Astrocyte of the spinal cord (primary cell): ENCODE data around the gene VPS13A.

Experiments
- DNase-seq: peaks from one replicate; pipeline ENCODE4 v3.0.0; 2011; ENCODE audit warnings: low read depth, low spot score
- H3K4me3 ChIP-seq: 2 replicates; pipeline ENCODE4 v1.5.1; 2011; ENCODE audit warnings: low read depth, mild to moderate bottlenecking, low read length, moderate library complexity
- CTCF ChIP-seq: IDR thresholded peaks from 2 replicates; pipeline ENCODE4 v1.5.1; 2012; ENCODE audit warnings: low read depth, mild to moderate bottlenecking, low read length, inconsistent platforms
- in situ Hi-C: cut with HindIII; loops from 2 replicates; pipeline ENCODE4 v1.10.0; 2017; ENCODE audit warnings: low sequenced_read_pairs

Gene VPS13A

GRCh38 chr9:77277719-77278118 is 100.4 kb downstream of the VPS13A start:
- DNase-seq, result no peak
- in situ Hi-C loops, result no loop called here
- TF ChIP-seq CTCF, result no peak
- no peak overlapping the region for H3K4me3 ChIP-seq

- in situ Hi-C loops, result no loop called here
- no peak for TF ChIP-seq CTCF
- no peak overlapping the region for H3K4me3 ChIP-seq
- no peak for DNase-seq
Observed at GRCh38 chr9:77283991-77284390, 106.7 kb downstream of the VPS13A start.

DNA sequence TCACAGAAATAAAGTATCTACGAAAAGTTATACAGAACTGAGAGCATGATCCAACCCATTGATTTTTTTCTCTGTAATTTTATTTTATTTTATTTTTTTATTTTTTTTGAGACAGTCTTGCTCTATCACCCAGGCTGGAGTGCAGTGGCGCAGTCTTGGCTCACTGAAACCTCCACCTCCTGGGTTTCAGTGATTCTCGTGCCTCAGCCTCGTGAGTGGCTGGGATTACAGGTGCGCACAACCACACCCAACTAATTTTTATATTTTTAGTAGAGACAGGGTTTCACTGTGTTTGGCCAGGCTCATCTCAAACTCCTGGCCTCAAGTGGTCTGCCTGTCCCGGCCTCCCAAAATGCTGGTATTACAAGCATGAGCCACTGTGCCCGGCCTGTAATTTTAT is 107.3 kb downstream of the VPS13A start:
- DNase-seq, result no peak
- no peak for TF ChIP-seq CTCF
- H3K4me3 ChIP-seq, result no peak overlapping the region
- in situ Hi-C loops, result no loop called here

DNA sequence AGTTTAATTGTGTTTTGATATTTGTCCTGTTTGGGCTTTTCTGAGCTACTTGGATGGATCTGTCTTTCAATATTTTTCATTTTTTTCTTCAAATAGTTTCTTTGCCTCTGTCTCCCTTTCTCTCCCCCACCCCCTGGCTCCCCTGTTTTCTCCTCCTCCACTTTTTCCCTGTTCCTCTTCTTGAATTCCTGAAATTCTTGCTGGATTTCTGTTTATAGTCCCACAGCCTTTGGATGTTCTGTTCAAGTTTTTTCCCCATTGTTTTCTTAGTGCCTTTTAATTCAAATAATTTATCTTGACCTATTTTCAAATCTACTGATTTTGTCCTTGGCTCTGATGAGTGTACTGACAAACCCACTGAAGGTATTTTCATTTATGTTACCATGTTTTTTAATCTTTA is 113.0 kb downstream of the VPS13A start:
- H3K4me3 ChIP-seq, result no peak overlapping the region
- DNase-seq, result no peak
- in situ Hi-C loops, result no loop called here
- no peak for TF ChIP-seq CTCF

DNA sequence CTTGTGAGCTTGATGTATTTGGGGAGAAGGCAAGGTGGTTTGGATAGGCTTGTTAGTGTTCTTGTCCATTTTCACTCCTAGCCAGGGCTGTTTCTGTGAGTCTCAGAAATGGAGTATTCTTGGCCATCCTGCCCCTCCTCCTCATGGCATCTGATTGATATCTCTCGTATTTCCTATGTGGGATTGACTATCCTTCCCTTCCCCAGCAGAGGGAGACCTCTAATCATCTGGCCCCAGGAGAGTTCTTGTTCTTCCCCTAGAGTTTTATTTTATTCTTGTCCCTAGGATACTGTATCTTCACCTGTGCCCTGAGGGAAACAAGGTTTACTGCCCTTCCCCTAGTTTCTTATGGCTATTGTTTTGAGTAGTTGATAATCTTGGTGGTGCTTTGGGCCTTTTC is 114.4 kb downstream of the VPS13A start:
- no peak overlapping the region for H3K4me3 ChIP-seq
- no peak for DNase-seq
- in situ Hi-C loops, result no loop called here
- TF ChIP-seq CTCF, result peak; percentile 52

- no peak for DNase-seq
- in situ Hi-C loops, result no loop called here
- H3K4me3 ChIP-seq, result no peak overlapping the region
- TF ChIP-seq CTCF, result no peak
Observed at GRCh38 chr9:77293949-77294348, 116.6 kb downstream of the VPS13A start.

DNA sequence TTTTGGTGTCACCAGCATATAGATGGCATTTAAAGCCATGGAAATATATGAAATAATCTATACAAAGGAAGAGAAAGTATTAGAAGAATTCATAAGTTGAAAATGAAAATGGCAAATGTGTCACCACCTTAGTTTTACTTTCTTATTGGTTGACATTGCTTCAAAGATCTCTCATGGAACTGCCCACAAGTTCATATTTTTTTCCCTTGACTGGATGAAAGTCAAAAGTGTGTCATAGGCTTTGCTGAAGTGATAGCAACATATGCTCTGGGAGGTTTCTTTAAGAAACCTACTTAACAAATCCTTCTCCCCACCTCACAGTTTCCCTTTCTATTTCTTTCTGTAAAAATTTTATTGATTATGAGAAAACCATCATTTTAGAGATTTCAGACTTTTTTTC is 127.2 kb downstream of the VPS13A start:
- in situ Hi-C loops, result no loop called here

More for the DNA sequence above, 127.2 kb downstream of the VPS13A start:
- no peak overlapping the region for H3K4me3 ChIP-seq
- no peak for DNase-seq
- TF ChIP-seq CTCF, result no peak
